HepG2 (cell line): ENCODE measurements around the gene LRRC27. TPM values are rescaled to one million over a fixed set of nuclear protein-coding genes. Genes with fewer than 3 reads are reported as not detected.

ENCODE experiments used
- ELF3 ChIP-seq: IDR thresholded peaks from 2 replicates; pipeline ENCODE4 v1.6.1; 2016; ENCODE audit warnings: missing genetic modification reagents, missing compliant biosample characterization
- ELF4 ChIP-seq: sonication (generic); formaldehyde crosslinking; IDR thresholded peaks from 2 replicates; pipeline ENCODE4 v1.5.0; 2020; ENCODE audit warnings: missing genetic modification reagents, mild to moderate bottlenecking, moderate library complexity, borderline replicate concordance
- JDP2 ChIP-seq: sonication (generic); formaldehyde crosslinking; IDR thresholded peaks from 2 replicates; pipeline ENCODE4 v1.8.1; 2022; ENCODE audit warnings: missing genetic modification reagents, borderline replicate concordance
- MBD4 ChIP-seq: IDR thresholded peaks from 2 replicates; pipeline ENCODE4 v1.6.1; 2012; ENCODE audit warnings: low read length, inconsistent platforms, borderline replicate concordance
- NKX3-1 ChIP-seq: sonication (generic); formaldehyde crosslinking; IDR thresholded peaks from 2 replicates; pipeline ENCODE4 v1.5.0; 2020; ENCODE audit warnings: missing genetic modification reagents
- RARA ChIP-seq: IDR thresholded peaks from 2 replicates; pipeline ENCODE4 v1.6.1; 2016; ENCODE audit warnings: missing genetic modification reagents, missing compliant biosample characterization
- RARG ChIP-seq: sonication (generic); formaldehyde crosslinking; IDR thresholded peaks from 2 replicates; pipeline ENCODE4 v1.4.0; 2020; ENCODE audit warnings: low read depth, mild to moderate bottlenecking, missing genetic modification reagents
- RBAK ChIP-seq: sonication (generic); formaldehyde crosslinking; IDR thresholded peaks from 2 replicates; pipeline ENCODE4 v1.5.1; 2020; ENCODE audit warnings: mild to moderate bottlenecking, missing genetic modification reagents
- SIN3A ChIP-seq: IDR thresholded peaks from 2 replicates; pipeline ENCODE4 v1.6.1; 2011; ENCODE audit warnings: low read depth, mild to moderate bottlenecking, control low read depth, low read length, borderline replicate concordance
- SOX6 ChIP-seq, 2 experiments: fragments of 450-650 bp in 1 of 2; sonication (generic) in 1 of 2; formaldehyde crosslinking in 1 of 2; IDR thresholded peaks; 2 replicates each; pipeline versions ENCODE4 v1.4.0 to v1.6.1; 2017 to 2020; ENCODE audit warnings: antibody characterized with exemption in 1 of 2, mild to moderate bottlenecking in 1 of 2, missing genetic modification reagents in 1 of 2
- ZFP1 ChIP-seq: IDR thresholded peaks from 2 replicates; pipeline ENCODE4 v1.6.1; 2016
- ZFP37 ChIP-seq: sonication (generic); formaldehyde crosslinking; IDR thresholded peaks from 2 replicates; pipeline ENCODE4 v1.4.0; 2020; ENCODE audit warnings: missing genetic modification reagents, borderline replicate concordance
- ZNF34 ChIP-seq: sonication (generic); formaldehyde crosslinking; IDR thresholded peaks from 2 replicates; pipeline ENCODE4 v1.4.0; 2020; ENCODE audit warnings: mild to moderate bottlenecking, missing genetic modification reagents, borderline replicate concordance
- ZNF432 ChIP-seq: sonication (generic); formaldehyde crosslinking; IDR thresholded peaks from 2 replicates; pipeline ENCODE4 v1.5.0; 2020; ENCODE audit warnings: missing genetic modification reagents, mild to moderate bottlenecking, borderline replicate concordance
- ZNF703 ChIP-seq: sonication (generic); formaldehyde crosslinking; IDR thresholded peaks from 2 replicates; pipeline ENCODE4 v1.5.1; 2020; ENCODE audit warnings: missing genetic modification reagents, mild to moderate bottlenecking, moderate library complexity, borderline replicate concordance
- ZNF772 ChIP-seq: sonication (generic); formaldehyde crosslinking; IDR thresholded peaks from 2 replicates; pipeline ENCODE4 v1.5.0; 2020; ENCODE audit warnings: mild to moderate bottlenecking, missing genetic modification reagents
- ZSCAN22 ChIP-seq: sonication (generic); formaldehyde crosslinking; IDR thresholded peaks from 2 replicates; pipeline ENCODE4 v1.4.0; 2020; ENCODE audit warnings: mild to moderate bottlenecking, missing genetic modification reagents
- ZSCAN30 ChIP-seq: sonication (generic); formaldehyde crosslinking; IDR thresholded peaks from 2 replicates; pipeline ENCODE4 v1.5.0; 2020; ENCODE audit warnings: mild to moderate bottlenecking, missing genetic modification reagents
- polyA plus RNA-seq, 8 experiments: library from polyadenylated mRNA; depleted of rRNA in 3 of 8; stranded (reverse) in 7 of 8; unstranded in 1 of 8; fragments of >200 nt; fragmentation: Illumina TruSeq in 4 of 8; extraction: Trizol in 4 of 8; gene quantifications; 2 replicates each; pipeline versions ENCODE4 v1.2.1 to v1.2.3, GENCODE V29; 2011 to 2016; ENCODE audit warnings: low read depth in 4 of 8, missing spikeins in 1 of 8, mixed read lengths in 1 of 8; ENCODE audit not compliant: insufficient read depth in 1 of 8
- total RNA-seq, 5 experiments: library from RNA; depleted of rRNA; stranded (reverse); fragments of >200 nt; fragmentation: Illumina TruSeq; extraction: Trizol; gene quantifications; 2 replicates each; pipeline ENCODE4 v1.2.3, GENCODE V29; 2016; ENCODE audit warnings: low read depth in 1 of 5
- TF ChIP-seq, protein P1 (sequence below): sonication (generic); formaldehyde crosslinking; IDR thresholded peaks from 2 replicates; pipeline ENCODE4 v1.5.0; 2020; ENCODE audit warnings: mild to moderate bottlenecking, missing genetic modification reagents
- TF ChIP-seq, protein P2 (sequence below): IDR thresholded peaks from 2 replicates; pipeline ENCODE4 v1.6.1; 2018; ENCODE audit warnings: missing genetic modification reagents, mild to moderate bottlenecking, missing compliant biosample characterization
- TF ChIP-seq, protein P3 (sequence below): sonication (generic); formaldehyde crosslinking; IDR thresholded peaks from 2 replicates; pipeline ENCODE4 v1.4.0; 2020; ENCODE audit warnings: missing genetic modification reagents
- TF ChIP-seq, protein P4 (sequence below): IDR thresholded peaks from 2 replicates; pipeline ENCODE4 v1.6.1; 2016; ENCODE audit warnings: low read depth, control low read depth
- TF ChIP-seq, protein P5 (sequence below): sonication (generic); formaldehyde crosslinking; conservative IDR thresholded peaks from 2 replicates; pipeline ENCODE4 v1.8.0; 2022; ENCODE audit warnings: low read depth, missing genetic modification reagents

LRRC27 gene
- total and polyA plus RNA-seq, 2 of the 13 experiments (the other 11 are each of a cell fraction or from before 2014, with no cell fraction given), result 4.2 to 4.6 TPM

DNA sequence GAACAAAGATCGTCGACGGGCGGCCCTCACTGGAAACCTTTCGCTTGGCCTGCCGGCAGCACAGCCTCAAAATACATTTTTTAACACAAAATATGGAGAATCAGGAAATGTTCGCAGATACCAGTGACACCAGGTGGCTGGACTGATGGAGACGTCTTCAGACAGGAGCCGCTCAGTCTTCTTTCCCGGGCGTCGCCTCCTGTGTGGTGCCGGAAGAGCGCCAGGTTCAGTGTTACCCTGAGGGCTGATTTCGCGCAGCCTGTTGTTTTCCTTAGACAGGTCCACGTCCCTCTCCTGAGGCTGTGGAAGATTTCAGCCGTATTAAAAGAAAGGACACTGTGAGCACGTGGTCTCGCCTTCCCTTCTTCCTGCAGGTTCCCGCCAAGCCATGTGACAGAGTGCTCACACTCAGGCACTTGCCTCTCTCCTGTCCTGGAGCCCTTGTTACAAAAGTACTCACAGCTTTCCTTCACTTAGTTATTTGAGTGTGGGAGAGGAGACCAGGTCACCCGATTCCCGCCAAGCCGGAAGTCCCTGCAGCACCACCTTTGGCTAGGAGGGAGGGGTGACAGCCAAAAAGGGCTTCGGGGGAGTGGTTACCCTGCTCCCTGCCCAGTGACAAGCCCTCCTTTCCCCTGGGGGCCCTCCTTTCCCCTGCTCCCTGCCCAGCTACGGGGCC lies 43.3 kb downstream of the LRRC27 start (continued):
- TF ChIP-seq, protein P1, sequence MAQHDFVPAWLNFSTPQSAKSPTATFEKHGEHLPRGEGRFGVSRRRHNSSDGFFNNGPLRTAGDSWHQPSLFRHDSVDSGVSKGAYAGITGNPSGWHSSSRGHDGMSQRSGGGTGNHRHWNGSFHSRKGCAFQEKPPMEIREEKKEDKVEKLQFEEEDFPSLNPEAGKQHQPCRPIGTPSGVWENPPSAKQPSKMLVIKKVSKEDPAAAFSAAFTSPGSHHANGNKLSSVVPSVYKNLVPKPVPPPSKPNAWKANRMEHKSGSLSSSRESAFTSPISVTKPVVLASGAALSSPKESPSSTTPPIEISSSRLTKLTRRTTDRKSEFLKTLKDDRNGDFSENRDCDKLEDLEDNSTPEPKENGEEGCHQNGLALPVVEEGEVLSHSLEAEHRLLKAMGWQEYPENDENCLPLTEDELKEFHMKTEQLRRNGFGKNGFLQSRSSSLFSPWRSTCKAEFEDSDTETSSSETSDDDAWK (CRISPR knock-in tag), result no peak
- TF ChIP-seq ZNF772 (CRISPR knock-in tag) (0 out of 2 replicates have a peak, but pooled peaks have one; percentile 48), ELF4 (CRISPR knock-in tag) (no peak), SIN3A (no peak), RBAK (CRISPR knock-in tag) (no peak), ZNF703 (CRISPR knock-in tag) (no peak), RARA (CRISPR knock-in tag) (0 out of 2 replicates have a peak, but pooled peaks have one; percentile 29), NKX3-1 (CRISPR knock-in tag) (no peak), ZSCAN30 (no peak), MBD4 (no peak), SOX6 (IDR thresholded peaks at IDR 0.05) (no peak), SOX6 (CRISPR knock-in tag; IDR thresholded peaks at IDR 0.05) (no peak), ZNF34 (no peak), ZFP1 (CRISPR knock-in tag) (no peak), ZNF432 (CRISPR knock-in tag) (no peak), RARG (CRISPR knock-in tag) (no peak), ELF3 (CRISPR knock-in tag) (no peak), ZSCAN22 (CRISPR knock-in tag) (no peak), ZFP37 (no peak), JDP2 (CRISPR knock-in tag) (no peak)
- TF ChIP-seq, protein P2, sequence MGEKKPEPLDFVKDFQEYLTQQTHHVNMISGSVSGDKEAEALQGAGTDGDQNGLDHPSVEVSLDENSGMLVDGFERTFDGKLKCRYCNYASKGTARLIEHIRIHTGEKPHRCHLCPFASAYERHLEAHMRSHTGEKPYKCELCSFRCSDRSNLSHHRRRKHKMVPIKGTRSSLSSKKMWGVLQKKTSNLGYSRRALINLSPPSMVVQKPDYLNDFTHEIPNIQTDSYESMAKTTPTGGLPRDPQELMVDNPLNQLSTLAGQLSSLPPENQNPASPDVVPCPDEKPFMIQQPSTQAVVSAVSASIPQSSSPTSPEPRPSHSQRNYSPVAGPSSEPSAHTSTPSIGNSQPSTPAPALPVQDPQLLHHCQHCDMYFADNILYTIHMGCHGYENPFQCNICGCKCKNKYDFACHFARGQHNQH (CRISPR knock-in tag), result no peak
- TF ChIP-seq, protein P3, sequence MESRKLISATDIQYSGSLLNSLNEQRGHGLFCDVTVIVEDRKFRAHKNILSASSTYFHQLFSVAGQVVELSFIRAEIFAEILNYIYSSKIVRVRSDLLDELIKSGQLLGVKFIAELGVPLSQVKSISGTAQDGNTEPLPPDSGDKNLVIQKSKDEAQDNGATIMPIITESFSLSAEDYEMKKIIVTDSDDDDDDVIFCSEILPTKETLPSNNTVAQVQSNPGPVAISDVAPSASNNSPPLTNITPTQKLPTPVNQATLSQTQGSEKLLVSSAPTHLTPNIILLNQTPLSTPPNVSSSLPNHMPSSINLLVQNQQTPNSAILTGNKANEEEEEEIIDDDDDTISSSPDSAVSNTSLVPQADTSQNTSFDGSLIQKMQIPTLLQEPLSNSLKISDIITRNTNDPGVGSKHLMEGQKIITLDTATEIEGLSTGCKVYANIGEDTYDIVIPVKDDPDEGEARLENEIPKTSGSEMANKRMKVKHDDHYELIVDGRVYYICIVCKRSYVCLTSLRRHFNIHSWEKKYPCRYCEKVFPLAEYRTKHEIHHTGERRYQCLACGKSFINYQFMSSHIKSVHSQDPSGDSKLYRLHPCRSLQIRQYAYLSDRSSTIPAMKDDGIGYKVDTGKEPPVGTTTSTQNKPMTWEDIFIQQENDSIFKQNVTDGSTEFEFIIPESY (CRISPR knock-in tag), result peak; percentile 79
- TF ChIP-seq, protein P4, sequence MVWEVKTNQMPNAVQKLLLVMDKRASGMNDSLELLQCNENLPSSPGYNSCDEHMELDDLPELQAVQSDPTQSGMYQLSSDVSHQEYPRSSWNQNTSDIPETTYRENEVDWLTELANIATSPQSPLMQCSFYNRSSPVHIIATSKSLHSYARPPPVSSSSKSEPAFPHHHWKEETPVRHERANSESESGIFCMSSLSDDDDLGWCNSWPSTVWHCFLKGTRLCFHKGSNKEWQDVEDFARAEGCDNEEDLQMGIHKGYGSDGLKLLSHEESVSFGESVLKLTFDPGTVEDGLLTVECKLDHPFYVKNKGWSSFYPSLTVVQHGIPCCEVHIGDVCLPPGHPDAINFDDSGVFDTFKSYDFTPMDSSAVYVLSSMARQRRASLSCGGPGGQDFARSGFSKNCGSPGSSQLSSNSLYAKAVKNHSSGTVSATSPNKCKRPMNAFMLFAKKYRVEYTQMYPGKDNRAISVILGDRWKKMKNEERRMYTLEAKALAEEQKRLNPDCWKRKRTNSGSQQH (CRISPR knock-in tag), result no peak
- TF ChIP-seq, protein P5, sequence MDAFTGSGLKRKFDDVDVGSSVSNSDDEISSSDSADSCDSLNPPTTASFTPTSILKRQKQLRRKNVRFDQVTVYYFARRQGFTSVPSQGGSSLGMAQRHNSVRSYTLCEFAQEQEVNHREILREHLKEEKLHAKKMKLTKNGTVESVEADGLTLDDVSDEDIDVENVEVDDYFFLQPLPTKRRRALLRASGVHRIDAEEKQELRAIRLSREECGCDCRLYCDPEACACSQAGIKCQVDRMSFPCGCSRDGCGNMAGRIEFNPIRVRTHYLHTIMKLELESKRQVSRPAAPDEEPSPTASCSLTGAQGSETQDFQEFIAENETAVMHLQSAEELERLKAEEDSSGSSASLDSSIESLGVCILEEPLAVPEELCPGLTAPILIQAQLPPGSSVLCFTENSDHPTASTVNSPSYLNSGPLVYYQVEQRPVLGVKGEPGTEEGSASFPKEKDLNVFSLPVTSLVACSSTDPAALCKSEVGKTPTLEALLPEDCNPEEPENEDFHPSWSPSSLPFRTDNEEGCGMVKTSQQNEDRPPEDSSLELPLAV (CRISPR knock-in tag), result no peak
